ENCODE data around the gene OTUD3.

DNA sequence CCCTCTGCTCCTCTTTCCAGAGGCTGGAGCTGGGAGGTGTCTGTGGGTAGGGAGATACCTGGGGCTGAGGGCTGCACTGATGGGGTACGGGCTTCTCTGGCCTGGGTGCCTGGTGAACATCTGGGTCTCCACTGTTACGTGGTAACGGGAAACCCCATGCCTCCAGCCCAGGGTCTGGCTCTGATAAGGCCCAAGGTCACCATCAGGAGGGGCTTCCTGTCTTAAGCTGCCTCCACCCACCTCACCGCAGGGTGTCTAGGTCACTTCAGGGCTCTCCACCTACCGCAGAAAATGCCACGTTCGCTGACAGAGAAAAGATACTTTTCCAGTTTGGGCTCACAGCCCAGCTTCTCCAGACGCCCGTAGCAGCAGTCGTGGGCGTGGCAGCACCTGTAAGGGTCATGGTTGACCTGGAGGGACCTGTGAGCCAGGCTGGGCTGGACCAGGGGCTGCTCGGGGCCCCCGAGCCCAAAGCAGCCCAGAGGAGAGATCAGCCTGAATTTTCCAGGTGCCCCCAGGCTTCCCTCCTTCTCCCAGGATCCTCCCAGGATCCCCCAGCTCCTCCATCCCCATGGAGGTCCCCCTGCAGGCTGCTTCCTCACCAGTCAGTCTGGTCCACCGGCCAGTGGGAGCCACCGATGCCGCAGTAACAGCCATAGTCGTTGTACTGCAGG, 40.0 kb downstream of the OTUD3 start:
- TF ChIP-seq CTCF (IDR thresholded peaks at IDR 0.05; ENCODE audit: low read length) (no peak), EZH2 (IDR thresholded peaks at IDR 0.05; ENCODE audit: borderline replicate concordance, low read length) (no peak)
